Raji (cell line): ENCODE results near the gene FCN1.

Experiments used
- POLR2A ChIP-seq: IDR thresholded peaks from 2 replicates; pipeline ENCODE4 v1.6.1; 2011; ENCODE audit warnings: low read depth, low read length, control low read depth; ENCODE audit not compliant: insufficient read depth

Gene FCN1

DNA sequence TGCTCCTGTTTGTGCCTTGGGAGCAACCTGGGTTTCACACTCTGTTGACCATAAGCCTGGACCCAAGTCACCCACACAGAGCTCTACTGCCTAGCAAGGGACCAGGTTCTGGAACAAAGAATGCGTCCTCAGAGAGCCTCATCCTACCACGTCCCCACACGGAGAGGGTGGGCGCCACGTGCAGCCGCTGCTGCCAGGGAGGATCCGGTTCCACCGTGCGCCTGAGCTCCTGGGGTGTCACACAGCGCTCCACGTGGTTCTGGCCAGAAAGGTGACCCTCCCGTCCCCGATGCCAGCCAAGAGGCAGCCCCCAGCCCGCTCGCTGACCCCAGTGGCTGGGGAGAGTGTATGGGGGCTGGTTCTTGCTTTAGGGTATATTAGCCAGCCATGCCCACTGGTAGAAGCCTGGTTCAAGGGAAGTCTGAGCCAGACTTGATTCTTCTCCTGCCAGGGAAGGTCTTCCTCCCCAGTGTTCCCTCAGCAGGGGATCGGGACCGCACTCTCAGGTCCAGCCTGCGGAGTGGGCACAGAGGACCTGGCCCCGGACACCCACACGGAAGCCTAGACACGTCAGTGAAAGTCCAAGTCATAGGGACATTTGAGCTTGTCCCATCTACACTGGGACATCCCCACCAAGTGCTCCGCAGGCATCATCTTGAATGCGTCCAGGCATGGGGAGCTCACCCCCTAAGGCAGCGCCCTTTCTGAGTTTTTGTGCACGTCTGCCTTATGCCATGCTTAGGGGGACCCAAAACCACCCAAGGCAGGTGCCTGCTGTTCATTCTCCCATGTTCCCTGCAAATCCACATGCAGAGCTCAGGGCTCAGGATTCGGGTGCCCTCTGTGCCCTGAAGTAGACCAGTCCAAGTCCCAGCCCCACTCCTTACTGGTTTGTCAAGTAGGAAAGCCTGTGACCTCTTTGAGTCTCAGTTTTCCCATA, 2.4 kb downstream of the FCN1 start:
- no peak for TF ChIP-seq POLR2A

DNA sequence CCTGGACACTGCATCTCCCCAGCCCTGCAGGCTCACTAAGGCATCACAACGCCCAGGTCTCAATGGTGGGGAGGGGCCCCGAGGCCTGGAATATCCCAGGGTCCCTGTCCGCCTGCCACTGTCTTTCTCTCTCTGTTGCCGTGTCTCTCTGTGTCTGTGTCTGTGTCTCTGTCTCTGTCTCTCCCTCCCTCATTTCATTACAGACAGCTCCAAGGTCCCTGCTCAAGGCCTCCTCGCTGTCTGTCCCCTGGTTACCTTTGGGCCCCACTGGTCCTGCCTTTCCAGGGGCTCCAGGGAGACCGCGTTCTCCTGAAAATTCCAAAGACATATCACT, 3.2 kb downstream of the FCN1 start:
- TF ChIP-seq POLR2A, result no peak

DNA sequence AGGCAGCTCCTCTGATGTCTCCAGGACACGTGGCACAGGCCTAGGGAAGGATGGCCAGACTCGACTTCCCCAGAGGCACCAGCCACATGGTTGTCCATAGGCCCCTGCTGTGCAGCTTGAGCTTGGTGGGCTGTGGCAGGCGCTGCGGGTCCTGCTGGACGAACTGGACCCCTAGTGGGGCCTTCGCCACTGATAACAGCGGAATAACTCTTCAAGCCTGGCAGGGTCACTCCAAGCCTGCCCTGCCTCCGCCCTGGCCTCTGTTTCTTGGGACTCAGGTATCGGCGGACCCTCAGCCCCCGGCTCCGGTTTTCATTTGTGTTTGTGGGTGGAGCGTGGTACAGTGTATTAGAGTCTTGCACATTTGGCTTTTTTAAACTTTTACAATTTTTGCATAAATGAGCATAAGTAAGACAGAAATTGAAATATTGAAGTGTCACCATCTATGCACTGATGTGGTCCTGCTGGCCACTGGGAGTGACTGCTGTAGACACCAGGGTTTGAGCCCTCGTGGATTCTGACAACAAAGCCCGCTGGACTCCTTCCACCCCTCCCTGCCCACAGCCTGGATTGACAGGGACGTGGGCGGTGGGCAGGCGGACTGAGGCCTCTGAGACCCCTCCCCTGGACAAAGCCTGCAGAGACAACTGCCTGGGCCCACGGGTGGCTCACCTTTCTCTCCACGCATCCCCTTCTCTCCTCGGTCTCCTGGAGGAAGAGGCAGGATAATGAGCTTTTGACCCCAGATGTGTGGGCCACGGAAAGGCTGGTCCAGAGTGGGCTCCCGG, 3.8 kb downstream of the FCN1 start:
- no peak for TF ChIP-seq POLR2A

DNA sequence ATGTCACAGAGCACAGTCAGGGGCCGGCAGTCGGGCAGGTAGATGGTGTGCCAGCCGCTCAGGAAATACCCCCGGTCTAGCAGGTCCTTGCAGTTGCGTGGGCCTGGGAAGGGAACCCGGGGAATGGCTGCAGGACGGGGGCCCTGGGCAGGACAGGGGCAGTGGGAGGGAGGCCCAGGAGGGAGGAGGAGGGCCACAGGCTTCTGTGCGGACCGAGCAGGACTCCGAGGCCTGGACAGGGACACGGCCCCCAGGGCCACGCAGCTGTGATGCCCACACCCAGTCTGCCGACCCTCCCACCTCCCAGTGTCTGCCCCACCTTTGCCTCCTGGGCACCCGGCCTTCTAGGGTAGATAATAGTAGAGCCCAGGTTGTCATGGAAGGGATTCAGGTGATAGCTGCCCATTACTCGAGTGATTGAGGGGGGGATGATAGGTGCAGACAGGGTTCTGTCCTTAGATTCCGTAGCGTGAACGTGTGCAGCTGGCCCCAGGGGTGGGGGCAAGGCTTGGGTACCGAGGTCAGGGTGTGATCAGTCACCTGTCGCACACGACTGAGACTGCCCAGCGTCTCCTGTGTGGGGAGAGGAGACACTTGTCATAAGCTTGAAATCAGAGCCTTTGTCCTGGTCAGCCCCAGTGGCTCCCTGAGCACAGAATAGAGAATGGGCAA, 4.5 kb downstream of the FCN1 start:
- TF ChIP-seq POLR2A, result no peak

DNA sequence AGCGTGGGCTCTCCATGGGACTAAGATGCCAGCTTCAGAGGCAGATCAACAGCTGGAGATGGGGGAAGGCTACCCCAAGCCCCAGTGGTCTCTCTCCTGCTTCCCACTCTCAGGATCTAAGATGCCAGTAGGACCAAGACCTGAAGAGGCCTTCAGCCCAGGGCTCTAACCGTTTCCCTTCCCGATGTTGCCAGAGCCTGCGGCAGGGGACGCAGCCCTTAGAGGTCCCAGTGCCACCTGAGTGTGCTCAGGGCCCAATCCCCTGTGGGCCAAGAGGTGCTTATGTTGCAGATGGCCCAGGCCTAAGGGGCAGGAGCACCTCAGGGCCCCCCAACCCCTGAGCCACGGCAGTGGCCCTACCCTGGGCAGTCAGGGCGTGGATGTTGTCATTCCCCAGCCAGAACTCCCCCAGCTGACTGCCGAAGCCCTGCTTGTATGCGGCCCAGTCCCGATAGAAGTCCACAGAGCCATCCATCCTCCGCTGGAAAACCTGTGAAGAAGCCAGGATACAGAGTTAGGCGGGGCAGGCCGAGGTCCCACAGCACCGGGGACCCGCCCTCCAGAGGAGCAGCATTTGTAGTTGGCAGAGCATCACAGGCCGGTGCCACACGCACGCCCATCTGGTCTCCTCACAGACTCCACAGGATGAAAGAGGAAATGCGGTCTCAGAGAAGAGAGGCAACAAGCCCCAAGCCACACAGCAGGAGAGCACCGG, 5.4 kb downstream of the FCN1 start:
- TF ChIP-seq POLR2A, result no peak

DNA sequence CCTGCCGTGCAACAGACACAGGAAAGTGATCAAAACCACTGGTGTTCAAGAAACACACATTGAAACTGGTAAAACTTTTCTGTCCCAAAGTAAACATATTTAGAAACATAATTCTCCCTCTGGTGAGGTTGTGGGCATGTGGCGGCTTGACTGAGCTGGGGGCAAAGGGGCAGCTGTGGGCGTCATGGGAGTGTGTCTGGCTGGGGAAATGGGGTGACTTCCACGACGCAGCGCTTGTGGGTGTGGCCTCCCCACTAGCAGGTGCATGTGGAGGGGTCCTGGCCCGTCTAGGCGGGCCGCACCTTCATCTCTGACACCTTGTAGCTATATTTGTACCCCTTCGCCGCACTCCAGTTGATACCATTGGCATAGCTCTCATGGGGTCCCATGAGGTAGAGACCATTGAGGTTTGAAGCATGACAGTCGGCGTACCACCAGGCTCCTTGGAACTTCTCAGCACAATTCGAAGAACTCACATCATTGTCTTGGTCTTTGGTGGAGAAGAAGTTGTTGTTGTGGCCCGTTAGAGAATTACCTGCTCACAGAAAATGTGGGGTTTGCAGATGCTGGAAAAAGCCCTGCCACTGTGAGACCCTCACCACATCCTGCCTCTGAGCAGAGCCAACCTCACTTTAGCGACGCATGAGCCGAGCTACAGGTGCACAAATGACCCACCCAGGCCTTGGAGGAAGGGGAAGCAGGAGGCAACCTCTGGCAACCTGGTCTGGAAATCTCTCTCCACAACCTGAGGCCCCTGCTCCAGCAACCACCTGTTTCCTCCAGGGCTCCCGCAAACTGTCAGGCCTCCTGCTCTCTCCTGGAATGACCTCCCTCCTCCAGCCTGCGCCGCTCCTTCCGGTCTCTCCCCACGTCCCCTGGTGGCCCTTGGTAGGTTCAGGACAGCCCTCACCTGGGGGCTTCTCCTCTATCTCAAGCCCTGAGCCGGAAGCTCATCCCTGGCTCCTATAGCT, 7.9 kb downstream of the FCN1 start:
- no peak for TF ChIP-seq POLR2A

DNA sequence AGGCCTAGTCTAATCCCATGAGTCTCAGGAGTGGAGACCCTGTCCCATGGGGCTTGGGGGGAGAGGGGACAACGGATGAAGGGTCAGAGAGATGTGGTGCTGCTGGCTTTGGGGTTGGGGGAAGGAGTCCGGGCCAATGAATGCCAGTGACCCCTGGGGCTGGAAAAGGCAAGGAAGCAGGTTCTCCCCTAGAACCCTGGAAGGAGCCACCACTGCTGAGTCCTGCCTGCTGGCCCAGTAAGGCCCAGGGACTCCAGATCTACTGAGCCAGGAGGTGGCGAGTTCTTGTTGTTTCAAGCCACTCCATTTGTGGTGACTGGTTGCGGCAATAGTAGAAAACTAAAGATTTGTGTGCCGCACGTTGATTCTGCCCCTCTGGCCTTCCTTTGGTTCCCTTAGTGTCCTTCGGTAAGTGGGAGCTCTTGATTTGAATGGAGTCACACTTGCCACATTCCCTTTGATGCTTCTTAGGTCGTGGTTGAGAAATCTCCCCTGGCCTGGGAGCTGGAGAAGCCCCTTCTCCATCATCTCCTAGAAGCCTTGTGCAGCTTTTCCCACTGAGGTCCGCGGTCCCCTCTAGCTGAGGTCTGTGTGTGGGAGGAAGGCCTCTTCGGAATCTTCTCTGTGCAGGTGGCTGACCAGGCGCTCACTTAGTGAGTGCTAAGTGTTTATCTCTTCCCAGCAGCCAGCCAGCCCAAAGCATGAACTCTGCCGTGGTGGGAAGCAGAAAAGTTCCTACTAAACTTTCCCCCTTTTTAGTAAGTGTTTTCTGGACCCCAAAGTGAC, 9.0 kb downstream of the FCN1 start:
- TF ChIP-seq POLR2A, result no peak

DNA sequence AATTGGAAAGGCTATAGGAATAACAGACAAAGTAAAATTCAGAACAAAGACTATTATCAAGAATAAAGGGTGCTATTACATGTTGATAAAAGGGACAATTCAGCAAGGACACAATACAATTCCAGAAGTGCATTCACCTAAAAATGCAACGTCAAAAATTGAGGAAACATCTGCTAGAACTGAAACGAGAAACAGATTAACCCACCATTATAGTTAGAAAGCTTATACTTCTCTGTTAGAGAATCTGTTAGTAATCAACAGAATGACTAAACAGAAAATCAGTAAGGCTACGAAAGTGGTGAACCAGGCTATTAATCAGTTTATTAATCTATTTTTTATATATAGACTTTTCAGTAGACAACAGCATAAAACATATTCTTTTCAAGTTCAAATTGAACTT, 14.8 kb downstream of the FCN1 start:
- no peak for TF ChIP-seq POLR2A

DNA sequence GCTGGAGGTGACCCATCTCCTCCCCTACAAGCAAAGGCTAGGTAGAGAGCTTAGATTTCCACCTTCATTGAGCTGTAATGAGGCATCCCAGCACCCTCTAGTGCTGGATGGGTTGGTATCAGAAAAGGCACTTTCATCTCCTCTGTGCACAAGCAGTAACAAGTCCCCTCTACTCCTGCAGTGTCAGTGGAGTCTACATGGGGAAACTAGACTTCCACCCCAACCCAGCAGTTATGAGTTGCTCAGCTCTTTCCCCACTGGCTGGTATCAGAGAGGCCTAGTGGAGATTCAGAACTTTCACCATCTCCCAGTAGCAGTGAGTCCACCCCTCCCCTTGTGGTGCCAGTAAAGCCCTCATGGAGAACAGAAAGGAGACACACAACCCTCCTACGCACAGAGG, 17.9 kb downstream of the FCN1 start:
- no peak for TF ChIP-seq POLR2A

DNA sequence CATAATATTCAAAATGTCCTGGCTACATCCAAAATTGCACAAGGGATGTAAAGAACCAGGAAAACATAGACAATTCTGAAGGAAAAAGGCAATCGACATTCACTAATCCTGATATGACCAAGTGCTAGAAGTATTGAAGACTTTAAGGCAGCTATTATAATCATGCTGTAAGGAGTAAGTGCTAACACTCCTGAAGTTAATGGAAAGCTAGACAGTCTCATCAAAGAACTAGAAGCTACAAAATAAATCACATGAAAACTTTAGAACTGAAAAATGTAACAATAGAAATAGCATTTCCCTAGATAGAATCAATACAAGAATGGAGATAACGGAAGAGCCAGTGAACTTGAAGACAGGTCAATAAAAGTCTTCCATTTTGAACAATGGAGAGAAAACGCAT, 18.5 kb downstream of the FCN1 start:
- TF ChIP-seq POLR2A, result no peak

DNA sequence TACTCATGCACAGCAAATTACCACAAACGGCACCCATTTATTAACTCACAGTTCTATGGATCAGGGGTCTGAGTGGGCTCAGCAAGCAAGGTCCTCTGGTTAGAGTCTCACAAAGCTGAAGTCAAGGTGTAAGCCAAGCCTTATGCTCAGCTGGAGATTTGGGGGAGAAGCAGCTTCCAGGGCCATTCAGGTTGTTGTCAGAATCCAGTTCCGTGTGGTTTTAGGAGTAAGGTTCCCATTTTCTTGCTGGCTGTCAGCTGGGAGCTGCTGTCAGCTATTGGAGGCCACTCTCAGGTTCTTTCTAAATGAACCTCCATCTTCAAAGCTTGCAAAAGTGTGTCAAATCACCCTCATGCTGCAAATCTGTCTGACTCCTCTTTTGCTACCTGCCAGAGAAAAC, 19.4 kb downstream of the FCN1 start:
- no peak for TF ChIP-seq POLR2A

DNA sequence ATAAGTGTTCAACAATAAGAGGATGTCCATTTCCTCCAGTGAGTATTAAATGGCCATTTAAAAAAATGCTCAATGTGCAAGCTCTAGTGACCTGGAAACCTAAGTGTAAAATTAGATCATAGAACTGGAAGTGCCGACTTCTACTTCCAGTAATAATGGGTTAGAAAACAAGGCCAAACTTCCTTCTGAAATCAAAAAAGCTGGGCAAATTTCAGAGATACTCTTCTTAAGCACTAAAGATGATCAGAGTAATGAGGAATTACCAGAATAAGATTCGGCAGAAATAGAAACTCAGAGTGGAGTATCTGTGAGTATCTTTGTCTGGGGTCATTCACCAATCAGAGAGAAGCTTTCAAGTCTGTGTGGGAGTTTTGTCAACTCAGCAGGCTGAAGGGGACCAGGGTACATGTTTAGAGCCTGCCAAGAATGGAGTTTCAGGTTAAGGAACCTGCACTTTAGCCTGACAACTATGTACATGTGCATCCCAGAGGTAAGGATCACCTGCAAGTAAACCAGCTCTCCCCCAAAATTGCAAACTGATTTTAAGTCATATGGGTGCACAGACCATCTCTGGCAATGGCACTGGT, 20.0 kb downstream of the FCN1 start:
- no peak for TF ChIP-seq POLR2A
